K562 (cell line): ENCODE data around the gene HEXIM1. TPM values are rescaled to one million over a fixed set of nuclear protein-coding genes. Genes with fewer than 3 reads are reported as not detected.

Experiments
- ATAC-seq: fragments of 200-7000 bp; cut with Tn5 transposase; 3 replicates; pipeline ENCODE4 v1.9.1; 2020; ENCODE audit warnings: moderate library complexity
- BruUV-seq: library from RNA; stranded (reverse); fragments of 400-500 nt; replicated peaks from 2 replicates; lab custom pipeline; 2021; lab: Mats Ljungman, UMichigan
- CTCF ChIA-PET: fragments of 300-600 bp; formaldehyde crosslinking; extraction: SDS; loops from one replicate; lab custom pipeline; 2021; ENCODE audit warnings: low intra/inter-chr PET ratio; lab: Yijun Ruan, JAX
- POLR2A ChIA-PET: fragments of 300-600, 350-650 bp; sonication (Branson Sonifier 250); formaldehyde crosslinking; extraction: SDS; loops from one replicate; lab custom pipeline; 2021; ENCODE audit warnings: antibody characterized with exemption, inconsistent platforms; lab: Yijun Ruan, JAX
- DNase-seq, 4 experiments: peaks; one replicate each; pipeline versions ENCODE4 v3.0.0 to v3.0.0-alpha.2; 2011 to 2018; ENCODE audit warnings: low spot score in 3 of 4, mixed read lengths in 3 of 4; ENCODE audit errors: extremely low read depth in 1 of 4
- FAIRE-seq: peaks from 2 replicates; lab custom pipeline; 2011; peaks lifted over from hg19 to GRCh38; lab: Jason Lieb, UNC
- H2AFZ ChIP-seq: 2 replicates; pipeline ENCODE4 v1.6.0; 2011; ENCODE audit warnings: low read depth, low read length, control low read depth, inconsistent platforms
- H3K27ac ChIP-seq: fragments of 200-600 bp; 3 replicates; pipeline ENCODE4 v1.8.0; 2011; ENCODE audit warnings: low read depth, mild to moderate bottlenecking, control low read depth, inconsistent platforms, low read length, moderate library complexity, mixed read lengths; ENCODE audit errors: extremely low read depth
- H3K27me3 ChIP-seq, 2 experiments: fragments of 300-600 bp in 1 of 2; 2 replicates in 1 of 2; 3 replicates in 1 of 2; pipeline versions ENCODE4 v1.6.0 to v1.8.0; 2011; ENCODE audit warnings: inconsistent platforms in 2 of 2, low read length in 2 of 2, mild to moderate bottlenecking in 1 of 2, mixed read lengths in 1 of 2, moderate library complexity in 1 of 2; ENCODE audit not compliant: control insufficient read depth in 2 of 2, insufficient read depth in 2 of 2
- H3K36me3 ChIP-seq: fragments of 300-600 bp; 3 replicates; pipeline ENCODE4 v1.8.0; 2011; ENCODE audit warnings: mild to moderate bottlenecking, low read length, inconsistent platforms; ENCODE audit not compliant: control insufficient read depth, insufficient read depth
- H3K4me1 ChIP-seq, 2 experiments: fragments of 200-600 bp in 1 of 2; replicated peaks in 1 of 2; 2 replicates in 1 of 2; 3 replicates in 1 of 2; pipeline versions ENCODE4 v1.5.1 to v1.8.0; 2011; ENCODE audit warnings: inconsistent platforms in 2 of 2, low read length in 2 of 2, mild to moderate bottlenecking in 1 of 2, mixed read lengths in 1 of 2, moderate library complexity in 1 of 2; ENCODE audit not compliant: control insufficient read depth in 2 of 2, insufficient read depth in 2 of 2
- H3K4me2 ChIP-seq: 2 replicates; pipeline ENCODE4 v1.6.1; 2011; ENCODE audit warnings: low read length, control low read depth, inconsistent platforms, mixed read lengths; ENCODE audit not compliant: insufficient read depth
- H3K4me3 ChIP-seq: fragments of 200-600 bp; sonication (generic), shearing (Covaris generic); 2 replicates; pipeline ENCODE4 v1.5.1; 2016; ENCODE audit warnings: control low read depth, inconsistent platforms
- H3K79me2 ChIP-seq: fragments of 200-600 bp; 3 replicates; pipeline ENCODE4 v1.8.0; 2011; ENCODE audit warnings: low read length, inconsistent platforms; ENCODE audit not compliant: control insufficient read depth, insufficient read depth
- H3K9ac ChIP-seq, 2 experiments: 2 replicates each; pipeline versions ENCODE4 v1.6.0 to v1.6.1; 2011; ENCODE audit warnings: low read depth in 2 of 2, low read length in 2 of 2, control low read depth in 1 of 2, inconsistent platforms in 1 of 2, mild to moderate bottlenecking in 1 of 2, mixed read lengths in 1 of 2; ENCODE audit not compliant: insufficient read depth in 1 of 2
- H3K9me1 ChIP-seq: one replicate; pipeline ENCODE4 v1.6.0; 2011; ENCODE audit warnings: inconsistent platforms, mild to moderate bottlenecking, low read length, moderate library complexity; ENCODE audit not compliant: control insufficient read depth, insufficient read depth
- H3K9me3 ChIP-seq: replicated peaks from 2 replicates; pipeline ENCODE4 v1.5.1; 2011; ENCODE audit warnings: low read depth, low read length, inconsistent platforms; ENCODE audit not compliant: control insufficient read depth, insufficient read depth
- H4K20me1 ChIP-seq: replicated peaks from 2 replicates; pipeline ENCODE4 v1.6.1; 2011; ENCODE audit warnings: low read length, inconsistent platforms, mixed read lengths; ENCODE audit not compliant: control insufficient read depth, insufficient read depth
- LEF1 ChIP-seq: fragments of 450-650 bp; IDR thresholded peaks from 2 replicates; pipeline ENCODE4 v1.6.1; 2016; ENCODE audit warnings: mild to moderate bottlenecking
- MEF2D ChIP-seq: conservative IDR thresholded peaks from 2 replicates; pipeline ENCODE4 v1.6.1; 2016; ENCODE audit warnings: low read depth, missing genetic modification characterization, missing compliant biosample characterization
- POLR2A ChIP-seq: fragments of 450-650 bp; conservative IDR thresholded peaks from 2 replicates; pipeline ENCODE4 v1.6.1; 2016
- POLR2AphosphoS2 ChIP-seq: IDR thresholded peaks from 2 replicates; pipeline ENCODE4 v1.6.1; 2012; ENCODE audit warnings: low read length, improper control_type of control experiment
- POLR2AphosphoS5 ChIP-seq: IDR thresholded peaks from 2 replicates; pipeline ENCODE4 v1.6.1; 2011; ENCODE audit warnings: mild to moderate bottlenecking, low read depth, low read length, moderate library complexity; ENCODE audit not compliant: control insufficient read depth, insufficient read depth
- ZNF146 ChIP-seq: IDR thresholded peaks from one replicate; pipeline ENCODE4 v1.6.1; 2018; ENCODE audit warnings: missing compliant biosample characterization; ENCODE audit not compliant: unreplicated experiment
- ZNF347 ChIP-seq: fragments of 450-650 bp; formaldehyde crosslinking; IDR thresholded peaks from 2 replicates; pipeline ENCODE4 v1.4.0; 2020; ENCODE audit warnings: low read depth, mild to moderate bottlenecking, moderate library complexity
- ZNF398 ChIP-seq: fragments of 250-450 bp; sonication (Bioruptor Pico); IDR thresholded peaks from 2 replicates; pipeline ENCODE4 v1.8.0; 2021; ENCODE audit warnings: moderate library complexity, mild to moderate bottlenecking, inconsistent platforms
- ZNF778 ChIP-seq: fragments of 450-650 bp; formaldehyde crosslinking; IDR thresholded peaks from 2 replicates; pipeline ENCODE4 v1.4.0; 2020; ENCODE audit warnings: mild to moderate bottlenecking, moderate library complexity
- WGBS: fragments of 100-300 bp; shearing (Covaris generic); methylation state at CpG from one replicate; pipeline ENCODE4 v1.1.6; 2016; ENCODE audit warnings: low coverage, mixed read lengths; ENCODE audit not compliant: insufficient coverage; ENCODE audit errors: missing lambda C conversion rate; 5-methylcytosine and 5-hydroxymethylcytosine counted together
- in situ Hi-C: fragments of 300-500 bp; cut with MboI; formaldehyde crosslinking; loops from 4 replicates; pipeline ENCODE4 v1.15.0; 2018; ENCODE audit warnings: inconsistent platforms, mixed read lengths
- intact Hi-C: fragments of 100-400 bp; cut with micrococcal nuclease; formaldehyde crosslinking; loops from 2 replicates; pipeline ENCODE4 v1.14.2; 2022
- polyA plus RNA-seq, 8 experiments: library from polyadenylated mRNA; depleted of rRNA in 4 of 8; stranded (reverse) in 5 of 8; unstranded in 3 of 8; fragments of >200 nt; fragmentation: Nextera tagmentation in 2 of 8; fragmentation: Illumina TruSeq in 1 of 8; extraction: Ambion mirVana in 2 of 8; extraction: Trizol in 1 of 8; gene quantifications; 2 replicates each; pipeline versions ENCODE4 v1.2.1 to v1.2.3, GENCODE V29; 2011 to 2014; ENCODE audit warnings: inconsistent platforms in 1 of 8, missing spikeins in 1 of 8
- total RNA-seq, 7 experiments: library from RNA; depleted of rRNA in 6 of 7; stranded (reverse); fragments of >200 nt in 6 of 7; fragmentation: Illumina TruSeq in 2 of 7; extraction: Trizol in 2 of 7; gene quantifications; 2 replicates each; pipeline versions ENCODE4 v1.2.1 to v1.2.3, GENCODE V29; 2011 to 2021; ENCODE audit warnings: low replicate concordance in 1 of 7

Gene HEXIM1
- total and polyA plus RNA-seq, 9 of the 15 experiments (the other 6 are each of a cell fraction or from before 2014, with no cell fraction given) = 1.4 to 28.3 (median 9.1) TPM

- H3K4me1 ChIP-seq = no peaks in the 10 kb centered on the region
- no peak overlapping the region for H3K9ac ChIP-seq
- no peaks in the 10 kb centered on the region for H3K9me1 ChIP-seq
- ATAC-seq (no peak), FAIRE-seq (no peak), DNase-seq (no peak)
- TF ChIP-seq POLR2A (0 out of 2 replicates have a peak, but pooled peaks have one; percentile 20), ZNF778 (no peak), ZNF347 (CRISPR knock-in tag) (no peak), ZNF398 (CRISPR knock-in tag) (no peak), LEF1 (no peak), MEF2D (tag) (no peak), ZNF146 (CRISPR knock-in tag) (no peak), POLR2AphosphoS2 (peak; percentile 9; the same call in 1 of the 2 replicates), POLR2AphosphoS5 (peak; percentile 6)
- ChIA-PET CTCF (no interaction called here), POLR2A (interaction anchor here (0.8 to 3.3 kb wide), 4 partner anchors 9 to 43 kb away, joined by 3 to 17 read pairs (median 6); partner anchors contain the start of gene HEXIM1)
- peaks cover 75% of the 10 kb centered on the region for H3K36me3 ChIP-seq
- 88% methylated on average over 5 of the region's 5 CpGs for WGBS
- intact Hi-C loops = no loop called here
- no peak overlapping the region for H3K4me2 ChIP-seq
- H3K79me2 ChIP-seq = no peaks in the 10 kb centered on the region
- H3K9me3 ChIP-seq = no peaks in the 10 kb centered on the region
- no peak overlapping the region for H3K27ac ChIP-seq
- no peak overlapping the region for H3K4me3 ChIP-seq
- peaks cover 16% of the 10 kb centered on the region for H4K20me1 ChIP-seq
- no peaks in the 10 kb centered on the region for H3K27me3 ChIP-seq
- in situ Hi-C loops = loop anchor here (5.0 kb wide), 1 partner anchor 184 kb away; no protein-coding TSS in a partner anchor
- no TSS peak for BruUV-seq
- no peak overlapping the region for H2AFZ ChIP-seq
These were observed 41.7 kb upstream of the HEXIM1 start for GRCh38 chr17:45106582-45106981.
